Fibroblast of lung (primary cell): ENCODE measurements around the gene TAOK1. TPM values are rescaled to one million over a fixed set of nuclear protein-coding genes. Genes with fewer than 3 reads are reported as not detected.

Experiments used
- DNase-seq, 2 donors: peaks; one replicate each; pipeline versions ENCODE4 v3.0.0 to v3.0.0-alpha.2; 2010; ENCODE audit warnings: low read depth in 2 of 2
- H2AFZ ChIP-seq: 2 replicates; pipeline ENCODE4 v1.5.1; 2012; ENCODE audit warnings: low read length, control low read depth, inconsistent platforms
- H3K27ac ChIP-seq: 2 replicates; pipeline ENCODE4 v1.5.1; 2011; ENCODE audit warnings: low read length, control low read depth; ENCODE audit not compliant: insufficient read depth
- H3K27me3 ChIP-seq: 2 replicates; pipeline ENCODE4 v1.5.1; 2011; ENCODE audit warnings: mild to moderate bottlenecking, low read length; ENCODE audit not compliant: control insufficient read depth, insufficient read depth
- H3K36me3 ChIP-seq: 2 replicates; pipeline ENCODE4 v1.5.1; 2011; ENCODE audit warnings: low read length; ENCODE audit not compliant: control insufficient read depth, insufficient read depth
- H3K4me1 ChIP-seq: 2 replicates; pipeline ENCODE4 v1.5.1; 2011; ENCODE audit warnings: low read length; ENCODE audit not compliant: control insufficient read depth, insufficient read depth; ENCODE audit errors: extremely low read depth
- H3K4me2 ChIP-seq: 2 replicates; pipeline ENCODE4 v1.5.1; 2011; ENCODE audit warnings: low read length, control low read depth; ENCODE audit not compliant: insufficient read depth; ENCODE audit errors: extremely low read depth
- H3K4me3 ChIP-seq, 4 experiments: fragments of 200-600 bp in 1 of 4; sonication (generic) in 1 of 4; replicated peaks in 1 of 4; 2 replicates each; pipeline ENCODE4 v1.5.1; 2011 to 2016; ENCODE audit warnings: low read length in 4 of 4, low read depth in 3 of 4, mild to moderate bottlenecking in 3 of 4, control low read depth in 2 of 4, inconsistent platforms in 1 of 4, mixed read lengths in 1 of 4; ENCODE audit not compliant: insufficient read depth in 1 of 4; ENCODE audit errors: control extremely low read depth in 1 of 4
- H3K79me2 ChIP-seq: 2 replicates; pipeline ENCODE4 v1.5.1; 2012; ENCODE audit warnings: mild to moderate bottlenecking, low read length, inconsistent platforms; ENCODE audit not compliant: control insufficient read depth, insufficient read depth
- H3K9ac ChIP-seq: 2 replicates; pipeline ENCODE4 v1.5.1; 2011; ENCODE audit warnings: mild to moderate bottlenecking, low read length, control low read depth; ENCODE audit not compliant: insufficient read depth
- H3K9me3 ChIP-seq: 2 replicates; pipeline ENCODE4 v1.5.1; 2012; ENCODE audit warnings: low read depth, low read length; ENCODE audit not compliant: control insufficient read depth, insufficient read depth
- H4K20me1 ChIP-seq: 2 replicates; pipeline ENCODE4 v1.5.1; 2011; ENCODE audit warnings: low read length; ENCODE audit not compliant: control insufficient read depth, insufficient read depth; ENCODE audit errors: extremely low read depth
- CTCF ChIP-seq, 2 donors: IDR thresholded peaks in 1 of 2; conservative IDR thresholded peaks in 1 of 2; 1 replicate in 1 of 2; 2 replicates in 1 of 2; pipeline ENCODE4 v1.5.1; 2011 to 2012; ENCODE audit warnings: low read length in 2 of 2, control low read depth in 1 of 2, inconsistent platforms in 1 of 2, low read depth in 1 of 2, mild to moderate bottlenecking in 1 of 2
- EZH2 ChIP-seq: IDR thresholded peaks from 2 replicates; pipeline ENCODE4 v1.5.1; 2012; ENCODE audit warnings: low read length, control low read depth, mild to moderate bottlenecking; ENCODE audit errors: missing control alignments
- polyA plus RNA-seq, 2 donors: library from polyadenylated mRNA; depleted of rRNA in 1 of 2; stranded (reverse) in 1 of 2; unstranded in 1 of 2; fragments of >200 nt; gene quantifications; 2 replicates each; pipeline ENCODE4 v1.2.1, GENCODE V29; 2011 to 2012; ENCODE audit warnings: missing spikeins in 1 of 2
- total RNA-seq: library from RNA; depleted of rRNA; stranded (reverse); fragments of >200 nt; gene quantifications from 2 replicates; pipeline ENCODE4 v1.2.1, GENCODE V29; 2014

The TAOK1 gene
- total and polyA plus RNA-seq, 2 donors (not counting 1 experiment from before 2014, with no cell fraction given), result 35.1 to 62.8 TPM

- Histone ChIP-seq H3K79me2 (peaks cover 57% of the 10 kb centered on the region), H3K9me3 (no peaks in the 10 kb centered on the region), H3K4me2 (no peak overlapping the region), H3K36me3 (no peaks in the 10 kb centered on the region), H3K27me3 (no peaks in the 10 kb centered on the region), H3K4me3 (no peak overlapping the region), H3K4me1 (peaks cover 1% of the 10 kb centered on the region), H3K27ac (no peak overlapping the region), H4K20me1 (peaks cover 4% of the 10 kb centered on the region), H2AFZ (no peak overlapping the region), H3K9ac (no peak overlapping the region)
- DNase-seq, result no peak
- TF ChIP-seq EZH2 (no peak), CTCF (conservative IDR thresholded peaks at IDR 0.05 in 1 of 2, IDR thresholded peaks at IDR 0.05 in 1 of 2; ENCODE audit: low read depth in 1 of 2, low read length in 2 of 2) (no peak)
These were observed 59.9 kb downstream of the TAOK1 start for GRCh38 chr17:29449865-29450671.

GRCh38 chr17:29451121-29451742 lies 61.1 kb downstream of the TAOK1 start:
- no peaks in the 10 kb centered on the region for H4K20me1 ChIP-seq
- H3K4me3 ChIP-seq, result no peak overlapping the region

More at GRCh38 chr17:29451121-29451742, 61.1 kb downstream of the TAOK1 start:
- Histone ChIP-seq H3K27me3 (no peaks in the 10 kb centered on the region), H3K9ac (no peak overlapping the region), H3K79me2 (peaks cover 55% of the 10 kb centered on the region), H3K4me1 (no peaks in the 10 kb centered on the region), H2AFZ (no peak overlapping the region), H3K27ac (no peak overlapping the region), H3K4me2 (no peak overlapping the region), H3K9me3 (no peaks in the 10 kb centered on the region), H3K36me3 (no peaks in the 10 kb centered on the region)
- TF ChIP-seq CTCF (conservative IDR thresholded peaks at IDR 0.05 in 1 of 2, IDR thresholded peaks at IDR 0.05 in 1 of 2; ENCODE audit: low read depth in 1 of 2, low read length in 2 of 2) (no peak), EZH2 (no peak)
- no peak for DNase-seq
